HG02938 (cell line): ENCODE data around the gene MTMR1.

Experiments used
- ATAC-seq: cut with Tn5 transposase; IDR thresholded peaks from one replicate; pipeline ENCODE4 v1.9.1; 2021; ENCODE audit warnings: mild to moderate bottlenecking, moderate library complexity; ENCODE audit not compliant: unreplicated experiment

MTMR1 gene

DNA sequence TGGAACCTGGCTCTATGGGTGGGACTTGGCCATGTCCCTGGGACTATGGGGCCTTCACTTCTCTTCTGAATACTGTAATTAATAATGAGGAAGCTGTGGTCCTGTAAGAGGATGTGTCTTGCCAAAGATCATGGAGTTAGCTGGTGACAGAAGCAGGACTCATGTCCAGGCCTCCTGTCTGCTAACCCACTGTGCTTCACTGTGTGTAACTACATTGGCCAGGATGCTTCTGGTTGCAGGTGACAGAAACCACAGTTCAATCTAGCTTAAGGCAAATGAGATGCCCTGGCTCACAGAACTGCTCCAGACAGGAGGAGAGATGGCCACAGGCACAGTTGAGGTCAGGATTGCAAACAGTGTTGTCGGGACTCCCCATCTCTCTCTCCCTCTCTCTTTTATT, 3.1 kb downstream of the MTMR1 start:
- ATAC-seq, result no peak

DNA sequence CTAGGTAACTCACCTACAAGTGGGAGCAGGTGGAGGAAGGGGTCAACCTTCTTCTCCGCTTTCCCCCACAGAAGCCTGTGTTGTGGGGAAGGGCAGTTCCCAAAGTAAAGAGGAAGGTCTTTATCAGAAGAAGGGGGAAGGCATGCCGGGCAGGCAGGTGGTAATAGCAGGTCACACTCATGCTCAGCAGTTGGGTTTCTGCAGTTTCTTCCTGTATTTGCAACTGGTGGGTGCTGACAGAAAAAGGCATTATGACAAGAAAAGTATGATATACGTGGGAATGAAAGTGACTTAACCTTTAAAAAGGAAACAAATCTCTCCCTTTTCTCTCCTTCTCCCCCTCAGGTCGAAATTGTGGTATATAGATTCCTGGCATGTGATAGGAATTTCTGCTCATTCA, 3.7 kb downstream of the MTMR1 start:
- ATAC-seq, result no peak

- ATAC-seq, result no peak
Observed at GRCh38 chrX:150697641-150698040, 4.4 kb downstream of the MTMR1 start.

DNA sequence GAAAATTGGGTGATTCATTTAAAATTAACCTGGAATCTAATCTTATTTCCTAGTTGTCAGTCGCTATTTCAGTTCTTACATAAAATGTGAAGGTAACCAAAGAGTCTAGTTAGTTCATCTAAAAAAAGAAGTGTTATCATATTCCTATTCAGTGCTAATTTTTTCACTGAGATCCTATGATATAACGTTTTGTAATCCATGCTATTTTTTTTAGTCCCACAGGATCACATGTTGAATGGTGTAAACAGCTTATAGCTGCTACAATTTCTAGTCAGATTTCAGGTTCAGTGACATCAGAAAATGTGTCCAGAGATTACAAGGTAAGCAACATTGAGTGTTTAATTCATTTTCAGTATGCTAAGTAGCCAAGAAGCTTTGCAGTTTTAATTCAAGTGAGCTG, 5.8 kb downstream of the MTMR1 start:
- ATAC-seq, result no peak

- ATAC-seq, result no peak
Observed at GRCh38 chrX:150700107-150700506, 6.9 kb downstream of the MTMR1 start.

GRCh38 chrX:150701377-150701776, 8.2 kb downstream of the MTMR1 start:
- ATAC-seq, result no peak

GRCh38 chrX:150702966-150703694, 9.9 kb downstream of the MTMR1 start:
- no peak for ATAC-seq

DNA sequence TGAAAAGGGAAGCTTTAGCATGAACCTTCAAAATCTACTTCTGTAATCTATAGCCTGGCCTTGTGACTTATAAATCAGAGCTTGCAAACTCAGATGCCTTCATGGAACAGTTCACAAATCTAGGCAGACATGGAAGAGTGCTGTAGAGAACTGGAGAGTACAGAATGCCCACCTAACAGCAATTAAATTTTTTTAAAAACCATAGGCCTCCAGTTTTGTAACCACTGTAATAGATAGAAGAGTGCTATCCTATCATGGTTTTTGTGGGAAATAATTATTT, 10.4 kb downstream of the MTMR1 start:
- ATAC-seq, result no peak

DNA sequence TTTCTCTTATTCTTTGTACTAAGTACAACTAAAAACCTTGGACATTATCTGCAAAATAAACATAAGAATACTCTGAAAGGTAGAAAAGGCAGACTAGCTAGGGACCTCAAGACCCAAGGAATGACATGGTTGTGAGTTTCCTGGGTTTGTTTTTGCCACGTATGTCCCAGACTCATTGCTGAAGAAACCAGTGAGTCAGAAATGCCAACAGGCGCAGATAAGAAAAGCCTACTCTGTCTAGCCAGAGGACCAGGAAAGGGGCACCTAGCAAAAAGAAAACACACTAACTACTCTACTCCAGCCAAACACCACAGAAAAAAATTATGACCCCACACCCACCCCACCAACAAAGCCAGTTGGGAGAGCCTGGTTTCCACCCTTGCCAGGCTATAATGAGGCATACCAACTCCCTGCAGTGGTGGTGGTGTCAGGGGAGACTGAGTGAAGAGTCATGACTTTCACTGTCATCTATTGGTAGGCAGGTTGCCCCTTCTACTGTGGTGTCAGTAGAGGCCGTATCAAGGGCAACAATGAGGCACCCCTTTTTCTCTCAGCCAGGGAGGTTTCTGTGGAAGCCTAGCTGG, 10.9 kb downstream of the MTMR1 start:
- no peak for ATAC-seq

GRCh38 chrX:150712619-150713018, 19.4 kb downstream of the MTMR1 start:
- no peak for ATAC-seq

- ATAC-seq, result no peak
Observed at GRCh38 chrX:150715184-150715583, 22.0 kb downstream of the MTMR1 start.

DNA sequence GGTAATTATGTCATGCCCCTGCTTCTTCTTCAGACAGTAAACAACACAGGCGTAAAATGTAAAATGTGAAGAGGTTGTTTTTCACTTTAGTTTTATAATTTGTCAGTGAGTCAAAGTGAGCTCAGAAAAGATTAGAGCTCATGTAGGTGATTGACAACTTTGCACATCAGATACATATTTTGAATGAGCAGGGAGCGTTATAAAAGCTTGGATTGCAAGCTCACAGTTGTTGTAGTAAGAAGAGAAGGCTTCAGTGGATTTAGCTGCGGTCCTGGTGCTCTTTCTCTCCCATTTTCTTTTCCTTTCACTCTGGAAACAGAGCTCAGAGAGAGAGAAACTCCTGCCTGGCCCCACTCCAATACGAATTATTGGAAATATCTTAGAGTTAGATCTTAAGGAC, 26.4 kb downstream of the MTMR1 start:
- no peak for ATAC-seq

GRCh38 chrX:150729956-150730355, 36.8 kb downstream of the MTMR1 start:
- ATAC-seq, result no peak

DNA sequence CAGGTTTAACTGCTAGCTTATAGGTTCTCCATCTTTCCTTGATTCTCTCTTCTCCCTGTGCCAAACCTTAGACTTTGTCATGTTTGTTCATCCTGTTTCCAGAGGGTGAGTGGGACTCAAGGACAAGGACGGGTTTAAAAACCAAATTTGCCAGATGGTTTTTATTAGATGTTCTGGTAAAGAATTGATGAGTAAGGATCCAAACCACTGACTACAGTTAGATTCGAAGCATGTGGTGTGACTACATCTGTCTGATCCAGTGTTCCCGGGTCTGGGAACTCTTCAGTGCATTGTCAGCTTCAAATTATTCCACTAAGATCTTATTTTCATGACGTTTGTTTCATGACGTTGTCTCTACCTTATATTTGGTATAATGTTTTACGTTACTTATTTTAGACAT, 37.5 kb downstream of the MTMR1 start:
- no peak for ATAC-seq

GRCh38 chrX:150731795-150732194, 38.6 kb downstream of the MTMR1 start:
- ATAC-seq, result no peak

- no peak for ATAC-seq
Observed at GRCh38 chrX:150736475-150736874, 43.3 kb downstream of the MTMR1 start.

DNA sequence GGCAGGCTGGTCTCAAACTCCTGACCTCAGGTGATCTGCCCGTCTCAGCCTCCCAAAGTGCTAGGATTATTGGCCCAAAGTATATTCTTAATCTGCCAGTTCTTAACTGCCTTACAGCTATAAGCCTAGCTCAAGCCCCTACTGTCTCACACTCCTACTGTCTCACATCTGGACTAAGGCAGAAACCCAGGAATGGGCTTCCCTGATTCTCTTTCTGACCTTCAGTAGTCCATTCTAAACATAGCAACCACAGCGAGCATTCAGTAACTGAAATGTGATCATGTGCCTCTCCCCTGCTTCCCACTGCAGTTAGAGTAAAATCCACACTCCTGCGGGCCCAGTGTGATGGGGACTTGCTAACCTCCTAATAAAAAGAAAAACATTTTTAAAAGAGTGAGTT, 58.9 kb downstream of the MTMR1 start:
- ATAC-seq, result no peak

- ATAC-seq, result no peak
Observed at GRCh38 chrX:150753357-150753756, 60.2 kb downstream of the MTMR1 start.

DNA sequence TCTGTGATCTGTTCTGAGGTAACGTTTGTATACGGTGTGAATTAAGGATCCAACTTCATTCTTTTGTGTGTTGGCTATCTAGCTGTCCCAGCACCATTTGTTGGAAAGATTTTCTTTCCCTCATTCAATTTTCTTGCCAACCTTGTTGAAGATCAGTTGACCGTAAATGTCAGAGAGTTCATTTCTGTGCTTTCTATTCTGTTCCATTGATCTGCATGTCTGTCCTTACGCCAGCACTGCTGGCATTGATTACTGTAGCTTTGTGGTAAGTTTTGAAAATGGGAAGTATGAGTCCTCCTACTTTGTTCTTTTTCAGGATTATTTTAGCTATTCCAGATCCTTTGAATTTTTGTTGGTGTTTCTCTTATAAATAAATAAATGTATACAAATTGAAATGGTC, 60.8 kb downstream of the MTMR1 start:
- no peak for ATAC-seq

- ATAC-seq, result no peak
Observed at GRCh38 chrX:150757371-150757770, 64.2 kb downstream of the MTMR1 start.

GRCh38 chrX:150759568-150760416, 66.6 kb downstream of the MTMR1 start:
- ATAC-seq, result no peak

- no peak for ATAC-seq
Observed at GRCh38 chrX:150761176-150761818, 68.1 kb downstream of the MTMR1 start.
